ENCODE results near the gene EPHA5.

- no peak for TF ChIP-seq EP300 (IDR thresholded peaks at IDR 0.05)
- TF ChIP-seq CTCF (IDR thresholded peaks at IDR 0.05), result no peak
- TF ChIP-seq POLR2A (IDR thresholded peaks at IDR 0.05), result no peak
These were observed 332.9 kb downstream of the EPHA5 start for GRCh38 chr4:65337371-65337770.

Measured in tibial nerve (tissue), 4 donors.